HG03108 (cell line): ENCODE measurements around the gene TSPAN17.
"Not testable (repeated sequence)": the region's sequence is repeated elsewhere in the genome, so short reads cannot be mapped to it uniquely, and the experiment has no call there.

Experiments used
- ATAC-seq: cut with Tn5 transposase; IDR thresholded peaks from one replicate; pipeline ENCODE4 v1.9.1; 2021; ENCODE audit warnings: moderate library complexity; ENCODE audit not compliant: unreplicated experiment

TSPAN17 gene, protein sequence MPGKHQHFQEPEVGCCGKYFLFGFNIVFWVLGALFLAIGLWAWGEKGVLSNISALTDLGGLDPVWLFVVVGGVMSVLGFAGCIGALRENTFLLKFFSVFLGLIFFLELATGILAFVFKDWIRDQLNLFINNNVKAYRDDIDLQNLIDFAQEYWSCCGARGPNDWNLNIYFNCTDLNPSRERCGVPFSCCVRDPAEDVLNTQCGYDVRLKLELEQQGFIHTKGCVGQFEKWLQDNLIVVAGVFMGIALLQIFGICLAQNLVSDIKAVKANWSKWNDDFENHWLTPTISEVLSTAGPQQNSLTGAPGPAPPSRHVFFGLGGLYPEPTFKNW

DNA sequence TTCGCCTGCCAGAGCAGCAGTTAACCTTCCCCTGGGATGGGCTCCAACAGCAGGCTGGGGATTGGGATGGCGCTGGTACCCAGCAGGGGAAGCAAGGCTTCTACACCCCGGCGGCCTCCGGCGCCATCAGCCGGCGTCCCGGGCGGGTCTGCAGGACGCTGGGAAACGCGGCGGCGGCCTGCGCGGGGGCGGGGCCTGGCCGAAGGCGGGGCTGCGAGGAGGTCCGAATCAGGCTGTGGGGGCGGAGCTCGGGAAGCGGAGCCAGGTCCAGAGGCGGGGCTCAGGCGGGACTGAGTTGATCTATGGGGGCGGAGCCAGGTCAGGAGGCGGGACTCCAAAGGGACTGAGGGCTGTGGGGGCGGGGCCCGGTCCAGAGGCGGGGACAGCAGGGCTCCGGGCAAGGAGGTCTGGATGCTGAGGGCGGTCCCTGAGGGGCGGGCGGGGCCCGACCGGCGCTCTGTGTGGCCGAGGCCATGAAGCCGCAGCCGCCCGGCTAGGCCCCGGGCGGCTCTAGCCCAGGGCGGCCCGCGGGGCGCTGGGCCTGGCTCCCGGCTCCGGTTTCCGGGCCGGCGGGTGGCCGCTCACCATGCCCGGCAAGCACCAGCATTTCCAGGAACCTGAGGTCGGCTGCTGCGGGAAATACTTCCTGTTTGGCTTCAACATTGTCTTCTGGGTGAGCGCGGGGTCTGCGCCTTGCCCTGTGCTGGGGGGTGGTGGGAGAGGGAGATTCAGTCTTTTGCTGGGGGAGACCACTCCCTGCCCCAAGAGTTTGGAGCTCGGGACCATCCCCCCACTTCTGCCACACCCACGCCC is at the start of gene TSPAN17:
Gene TSPAN17, plus strand, starts transcription at position 455 of the 813 bp plus-strand sequence. Its CDS starts 132 bp downstream, at position 587.
- peak; percentile 95 for ATAC-seq

DNA sequence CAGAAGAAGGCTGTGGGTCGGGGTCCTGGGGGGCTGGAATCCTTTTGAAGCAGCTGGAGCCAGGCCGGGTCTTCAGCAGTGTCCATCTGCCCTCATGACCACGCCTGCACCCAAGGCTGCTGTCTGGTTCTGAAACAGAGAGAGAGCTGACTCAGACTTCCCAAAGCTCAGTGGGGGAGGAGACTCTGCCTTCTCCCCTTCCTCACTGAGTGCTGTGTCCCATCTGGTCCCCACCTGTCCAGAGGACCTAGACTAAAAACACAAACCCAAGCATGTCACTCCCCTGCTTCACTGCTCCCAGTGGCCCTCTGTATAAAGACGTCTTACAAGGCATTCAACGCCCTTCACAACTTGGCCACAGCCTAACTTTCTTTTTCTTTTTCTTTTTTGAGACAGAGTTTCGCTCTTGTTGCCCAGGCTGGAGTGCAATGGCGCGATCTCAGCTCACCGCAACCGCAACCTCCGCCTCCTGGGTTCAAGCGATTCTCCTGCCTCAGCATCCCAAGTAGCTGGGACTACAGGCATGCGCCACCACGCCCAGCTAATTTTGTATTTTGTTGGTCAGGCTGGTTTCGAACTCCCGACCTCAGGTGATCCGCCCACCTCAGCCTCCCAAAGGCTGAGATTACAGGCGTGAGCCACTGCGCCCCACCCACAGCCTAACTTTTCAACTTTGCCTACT is 47.4 kb upstream of the TSPAN17 start:
- not testable (repeated sequence) for ATAC-seq

DNA sequence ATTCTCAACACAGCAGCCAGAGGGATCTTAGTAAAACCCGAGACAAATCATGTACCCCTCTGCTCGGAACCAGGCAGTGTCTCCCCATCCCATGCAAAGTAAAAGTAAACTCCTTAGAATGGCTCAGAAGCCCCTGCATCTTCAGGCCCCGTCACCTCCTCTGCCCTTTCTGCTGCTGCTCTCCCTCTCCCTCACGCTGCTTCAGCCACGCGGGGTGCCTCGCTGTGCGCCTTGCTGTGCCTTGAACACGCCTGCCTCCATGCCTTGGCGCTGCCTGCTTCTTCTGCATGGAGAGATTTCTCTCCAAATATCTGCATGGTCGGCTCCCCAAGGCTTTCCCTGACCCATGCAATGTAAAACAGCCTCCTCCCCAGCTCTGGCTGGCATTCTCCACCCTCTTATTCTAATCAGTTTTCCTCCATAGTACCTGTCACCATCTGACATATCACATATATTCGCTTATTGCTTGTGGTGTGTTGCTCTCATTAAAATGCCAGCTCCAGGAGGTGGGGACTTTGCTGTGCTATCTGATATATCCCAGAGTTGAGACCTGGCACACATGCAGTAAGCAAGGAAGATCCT is 45.3 kb upstream of the TSPAN17 start:
- no peak for ATAC-seq

DNA sequence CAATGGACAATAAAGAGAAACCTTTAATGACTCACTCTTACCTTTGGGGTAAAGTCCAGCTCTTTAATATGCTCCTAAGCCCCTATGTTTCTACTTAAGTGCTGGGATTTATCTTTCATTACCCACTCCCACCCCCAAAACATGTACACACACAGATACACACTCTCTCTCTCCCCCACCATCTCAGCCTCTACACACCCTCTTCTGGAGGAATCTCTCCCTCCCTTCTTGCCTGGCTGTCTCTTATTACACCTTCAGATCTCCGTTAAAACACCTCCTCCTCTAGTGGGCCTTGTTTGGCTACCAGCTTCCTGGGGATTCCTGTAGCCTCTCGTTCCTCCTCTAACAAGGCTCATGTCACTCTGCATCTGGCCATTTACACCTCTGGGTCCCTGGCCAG is 44.2 kb upstream of the TSPAN17 start:
- ATAC-seq, result no peak

DNA sequence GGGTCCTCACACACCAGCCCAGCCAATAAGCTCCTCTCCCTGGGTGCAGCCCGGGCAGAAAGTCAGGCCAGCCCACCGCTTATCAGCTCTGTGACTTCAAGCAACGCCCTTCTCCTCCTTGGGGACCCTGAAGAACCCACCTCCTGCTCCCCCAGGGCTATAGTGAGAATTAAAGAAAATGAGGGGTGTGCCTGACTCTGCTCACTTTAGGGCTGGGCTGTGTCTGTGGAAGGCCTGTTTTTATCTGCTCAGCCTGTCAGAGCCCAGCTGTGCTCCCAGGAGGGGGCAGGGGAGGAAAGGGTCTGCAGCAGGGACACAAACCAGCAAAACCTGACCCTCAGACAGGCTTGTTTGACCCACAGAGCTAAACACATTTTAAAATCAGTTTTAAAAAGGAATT is 41.3 kb upstream of the TSPAN17 start:
- no peak for ATAC-seq

DNA sequence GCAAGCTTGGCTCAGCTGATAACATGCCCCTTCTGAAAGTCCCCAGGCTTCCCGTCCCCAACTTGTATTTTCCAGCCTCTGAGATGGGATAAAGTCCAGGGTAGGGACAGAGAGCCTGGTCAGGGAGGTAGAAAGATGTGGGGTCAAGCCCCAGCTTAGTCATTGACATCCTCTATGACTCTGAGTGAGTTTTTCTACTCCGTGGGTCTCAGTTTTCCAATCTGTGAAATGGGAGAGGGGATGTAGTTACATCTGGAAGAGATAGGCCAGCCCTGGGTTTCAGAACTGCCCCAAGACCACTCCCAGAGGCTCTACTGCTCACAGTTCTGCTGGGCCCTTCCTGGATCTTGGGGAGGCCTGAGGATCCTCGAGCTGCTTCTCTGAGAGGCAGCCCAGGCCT is 40.4 kb upstream of the TSPAN17 start:
- ATAC-seq, result no peak

DNA sequence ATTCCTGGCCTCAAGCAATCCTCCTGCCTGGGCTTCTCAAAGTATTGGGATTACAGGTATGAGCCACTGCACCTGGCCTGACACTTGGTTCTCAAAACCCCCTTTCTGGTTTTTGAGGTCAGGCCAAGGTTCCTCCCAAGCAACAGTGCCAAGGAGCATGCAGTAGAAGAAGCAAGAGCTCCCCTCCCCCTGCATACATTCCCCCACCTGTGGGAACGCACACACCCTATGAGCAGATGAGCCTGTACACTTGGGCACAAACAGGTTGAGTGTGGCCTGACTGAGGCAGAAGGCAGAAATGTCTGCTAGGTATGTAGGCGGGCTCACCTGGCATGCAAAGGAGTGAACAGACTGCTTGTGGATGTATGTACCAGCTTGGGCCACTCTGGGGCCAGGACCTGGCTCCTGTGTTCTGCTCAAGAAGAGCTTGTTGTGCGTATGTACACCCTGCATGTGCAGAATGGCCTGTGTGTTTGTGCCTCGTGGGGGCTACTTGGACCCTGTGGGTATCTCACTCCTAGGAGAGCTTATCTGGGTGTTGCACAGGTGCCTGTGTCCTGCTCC is 39.1 kb upstream of the TSPAN17 start:
- no peak for ATAC-seq

DNA sequence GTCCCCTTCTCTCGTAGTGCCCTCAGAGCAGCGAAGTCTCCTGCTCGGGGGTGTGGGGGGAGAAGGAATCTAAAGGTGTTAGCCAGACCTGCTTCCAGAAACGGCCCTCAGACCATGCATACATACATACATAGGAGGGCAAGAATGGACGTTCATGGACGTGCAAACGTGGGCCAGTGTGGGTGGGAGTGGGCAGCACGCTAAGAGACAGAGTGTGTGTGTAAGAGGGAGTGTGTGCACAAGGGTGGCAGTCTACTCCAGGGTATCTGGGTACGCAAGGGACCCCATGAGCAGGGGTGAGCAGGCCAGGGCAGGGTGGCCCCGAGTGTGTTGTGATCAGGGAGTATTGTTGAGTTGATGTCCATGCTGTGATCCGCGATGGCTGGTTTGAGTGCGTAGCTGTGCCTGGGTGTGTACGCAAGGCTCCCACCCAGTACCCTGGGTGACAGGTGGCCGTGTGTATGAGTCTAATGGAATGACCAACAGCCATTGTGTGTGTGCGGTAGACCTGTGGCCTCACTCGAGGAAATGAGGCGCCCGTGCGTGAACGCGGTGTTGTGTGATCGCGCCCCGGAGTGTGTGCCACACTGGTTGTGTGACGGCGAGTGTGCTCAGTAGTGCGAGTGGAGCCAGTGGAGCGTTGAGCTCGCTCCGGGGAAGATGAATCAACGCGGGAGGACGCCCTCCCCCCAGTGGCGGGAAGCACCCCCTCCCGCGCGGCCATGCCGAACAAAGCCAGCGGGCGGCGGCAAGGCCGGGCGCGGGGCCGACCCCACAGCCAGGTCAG is 38.2 kb upstream of the TSPAN17 start:
- ATAC-seq, result peak; percentile 13

DNA sequence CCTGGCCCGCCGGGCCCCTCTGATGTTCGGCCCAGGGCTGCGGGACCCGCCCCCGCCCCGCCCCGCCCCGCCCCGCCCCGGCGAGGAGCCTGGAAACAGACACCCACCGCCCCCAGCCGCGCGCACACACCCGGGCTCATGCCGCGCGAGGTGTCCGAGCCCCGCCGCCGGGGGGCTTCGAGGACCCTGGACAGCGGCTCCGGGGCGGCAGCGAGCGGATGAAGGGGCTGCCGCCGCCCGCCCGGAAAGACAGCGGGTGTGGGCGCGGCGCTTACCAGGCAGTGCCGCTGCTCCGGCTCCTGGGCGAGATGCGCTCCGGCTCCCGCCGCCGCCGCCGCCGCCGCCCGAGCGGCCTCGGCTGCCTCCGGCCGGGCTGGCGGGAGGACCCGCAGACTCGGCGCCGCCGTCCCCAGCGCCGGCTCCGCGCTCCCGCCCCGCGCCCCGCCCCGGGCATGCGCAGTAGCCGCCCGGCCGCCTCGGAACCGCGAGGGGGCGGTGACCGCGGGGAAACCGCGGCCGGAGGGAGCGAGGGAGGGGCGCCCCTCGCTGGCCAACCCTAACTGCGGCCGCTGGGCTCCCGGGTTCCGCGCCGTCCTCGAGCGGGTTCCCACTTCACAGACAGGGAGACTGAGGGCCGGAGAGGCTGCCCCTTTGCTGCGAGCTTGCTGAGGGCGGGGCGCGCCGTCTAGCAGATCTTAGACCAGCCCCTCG is 37.4 kb upstream of the TSPAN17 start, which contains the start of gene GPRIN1:
Gene GPRIN1, minus strand, starts transcription at position 433 of the 711 bp plus-strand sequence. CDS start 10,322 bp downstream, outside the sequence.
- peak; percentile 70 for ATAC-seq

DNA sequence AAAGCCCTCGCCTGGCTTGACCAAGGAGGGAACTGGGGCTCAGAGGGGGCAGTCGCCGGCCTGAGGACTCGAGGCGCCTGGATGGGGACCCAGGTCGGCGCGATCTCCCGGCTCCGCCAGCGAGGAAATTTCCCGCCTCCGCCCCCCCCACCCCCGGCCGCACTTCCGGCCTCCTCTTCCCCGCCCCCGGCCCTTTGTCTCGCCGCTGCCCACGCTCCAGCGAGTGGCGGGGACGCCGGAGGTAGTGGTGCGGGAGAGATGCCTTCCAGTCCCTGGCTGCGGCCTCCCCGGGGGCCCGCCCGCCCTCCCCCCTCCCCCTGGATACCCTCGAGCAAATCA is 36.9 kb upstream of the TSPAN17 start:
- ATAC-seq, result no peak

DNA sequence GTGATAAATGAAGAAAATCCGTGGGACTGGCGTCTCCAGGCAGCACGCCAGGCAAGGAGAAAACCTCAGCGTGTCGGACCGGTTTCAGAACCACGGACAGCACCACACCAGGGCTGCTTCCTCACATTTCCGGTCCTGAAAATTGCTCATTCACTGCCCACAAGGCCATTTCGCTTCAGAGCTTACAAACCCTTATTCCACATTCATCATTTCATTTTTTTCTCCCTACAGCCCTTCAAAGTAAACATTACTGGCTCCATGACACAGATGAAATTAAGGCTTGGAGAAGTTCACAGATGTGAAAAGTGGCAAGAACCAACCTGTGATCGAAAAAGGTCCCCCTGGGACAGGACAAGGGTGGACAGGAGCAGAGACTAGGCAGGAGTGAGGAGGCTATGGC is 35.8 kb upstream of the TSPAN17 start:
- ATAC-seq, result no peak

DNA sequence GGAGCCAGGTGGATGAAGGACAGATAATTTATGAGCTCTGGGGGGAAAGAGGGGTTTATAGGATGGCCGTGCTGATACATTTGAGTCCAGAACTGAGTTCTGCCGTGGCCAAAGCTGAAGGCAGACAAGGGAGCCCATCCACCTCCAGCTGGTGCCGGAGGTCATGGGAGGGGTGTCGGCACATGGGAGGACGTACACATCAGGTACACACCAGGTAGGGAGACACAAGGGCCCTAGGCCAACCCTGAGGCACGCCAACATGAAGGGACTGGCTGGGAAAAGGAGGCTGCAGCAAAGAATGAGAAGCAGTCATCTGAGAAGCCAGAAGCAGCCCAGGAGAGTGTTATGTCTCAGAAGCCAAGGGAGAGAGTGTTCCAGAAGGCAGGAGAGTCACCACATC is 35.3 kb upstream of the TSPAN17 start:
- no peak for ATAC-seq

DNA sequence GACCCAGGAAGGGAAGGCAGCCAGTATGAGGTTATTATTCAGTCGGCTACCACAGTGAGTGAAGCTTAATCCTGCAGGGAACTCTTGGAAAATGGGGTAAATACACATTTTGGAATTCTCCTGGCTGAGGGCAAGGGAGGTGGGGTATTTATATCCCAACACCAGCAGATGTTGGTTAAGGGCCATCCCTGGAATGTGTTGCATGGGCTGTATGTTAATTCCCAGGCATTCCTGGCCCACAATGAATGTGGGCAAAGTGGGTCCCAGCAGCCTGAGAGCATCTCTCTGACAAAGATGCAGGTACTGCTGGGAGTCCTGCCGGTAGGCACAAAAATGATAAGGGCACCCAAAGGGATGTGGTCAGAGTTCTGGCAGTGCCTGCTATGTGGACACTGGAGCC is 34.4 kb upstream of the TSPAN17 start:
- ATAC-seq, result no peak

DNA sequence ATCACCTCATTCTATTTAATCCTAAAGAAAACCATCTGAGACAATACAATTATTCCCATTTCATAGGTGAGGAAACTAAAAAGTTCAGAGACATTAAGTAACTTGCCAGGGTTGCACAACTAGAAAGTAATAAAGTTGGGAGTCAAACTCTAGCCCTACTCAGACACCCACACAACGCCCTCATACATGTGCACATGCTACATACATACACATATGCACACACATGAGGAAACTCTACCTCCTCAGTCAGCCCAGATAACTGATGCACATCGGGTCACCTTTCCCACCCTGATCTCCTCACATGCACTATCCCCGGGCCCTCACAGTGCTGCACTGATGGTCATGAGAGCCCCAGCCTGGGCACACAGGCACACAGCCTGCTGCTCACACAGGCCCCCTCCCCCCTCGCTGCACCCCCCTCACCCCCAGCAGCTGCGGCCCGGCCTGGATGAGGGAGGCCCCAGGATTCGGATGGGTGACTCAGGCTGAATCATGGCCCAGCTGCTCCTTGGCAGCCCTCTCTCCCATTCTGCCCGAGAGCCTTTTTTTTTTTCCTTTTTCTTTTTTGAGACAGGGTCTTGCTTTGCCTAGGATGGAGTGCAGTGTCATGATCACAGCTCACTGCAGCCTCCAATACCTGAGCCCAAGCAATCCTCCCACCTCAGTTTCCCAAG is 32.3 kb upstream of the TSPAN17 start:
- ATAC-seq, result no peak

DNA sequence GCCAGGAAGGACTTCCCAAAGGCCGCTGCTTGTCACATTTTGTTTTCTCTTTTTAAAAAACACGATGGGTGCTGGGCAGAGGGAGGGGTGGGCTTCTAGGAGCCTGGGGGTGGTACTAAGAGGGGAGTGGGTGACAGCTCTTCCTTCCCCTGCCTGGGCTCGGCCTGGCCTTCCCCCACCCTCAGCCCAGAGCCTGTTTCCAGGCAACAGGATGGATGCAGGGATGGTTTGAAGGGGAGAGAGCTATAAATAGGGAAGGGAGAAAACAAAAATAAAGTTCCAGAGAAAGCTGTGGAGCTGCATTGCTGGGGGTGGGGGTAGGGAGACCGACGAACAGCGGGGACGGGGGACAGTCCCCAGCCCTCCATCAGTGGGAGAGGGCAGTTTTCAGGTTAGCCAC is 30.8 kb upstream of the TSPAN17 start:
- ATAC-seq, result no peak

DNA sequence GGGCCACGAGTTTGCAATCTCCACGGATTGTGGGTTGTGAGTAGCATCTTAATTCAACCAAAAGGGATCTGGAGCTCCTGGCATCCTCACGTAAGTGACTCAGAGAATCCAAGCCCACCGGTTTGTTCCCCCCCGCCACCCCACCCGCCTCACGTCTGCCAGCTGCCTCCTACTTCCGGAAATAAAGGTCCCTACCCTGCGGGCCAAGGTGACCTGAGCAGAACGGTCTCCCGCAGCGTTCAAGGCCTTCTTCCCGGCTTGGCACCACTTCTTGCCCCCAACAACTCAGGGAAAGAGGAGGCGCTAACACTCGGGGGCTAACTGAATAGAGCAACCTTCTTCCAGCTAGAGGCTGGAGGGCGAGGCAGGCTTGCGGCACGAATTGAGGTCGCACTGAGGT is 28.5 kb upstream of the TSPAN17 start:
- ATAC-seq, result no peak

DNA sequence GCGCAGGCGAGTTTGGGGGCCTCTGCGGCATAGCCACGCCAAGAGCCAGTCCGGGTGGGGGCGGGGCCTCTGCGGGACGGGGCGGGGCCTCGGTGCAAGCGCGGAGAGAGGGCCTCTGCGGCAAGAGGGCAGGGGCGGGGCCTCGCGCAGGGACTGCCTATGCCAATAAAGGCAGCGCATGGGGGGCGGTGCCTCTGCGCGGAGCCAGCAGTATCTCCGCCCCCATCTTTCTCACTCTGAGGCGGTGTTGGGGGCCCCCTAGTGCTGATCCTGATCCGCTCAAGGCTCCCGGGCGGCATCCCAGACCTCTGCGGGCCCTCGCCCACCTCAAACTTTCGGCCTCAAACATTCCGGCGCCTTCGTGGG is 28.1 kb upstream of the TSPAN17 start:
- ATAC-seq, result peak; percentile 54

DNA sequence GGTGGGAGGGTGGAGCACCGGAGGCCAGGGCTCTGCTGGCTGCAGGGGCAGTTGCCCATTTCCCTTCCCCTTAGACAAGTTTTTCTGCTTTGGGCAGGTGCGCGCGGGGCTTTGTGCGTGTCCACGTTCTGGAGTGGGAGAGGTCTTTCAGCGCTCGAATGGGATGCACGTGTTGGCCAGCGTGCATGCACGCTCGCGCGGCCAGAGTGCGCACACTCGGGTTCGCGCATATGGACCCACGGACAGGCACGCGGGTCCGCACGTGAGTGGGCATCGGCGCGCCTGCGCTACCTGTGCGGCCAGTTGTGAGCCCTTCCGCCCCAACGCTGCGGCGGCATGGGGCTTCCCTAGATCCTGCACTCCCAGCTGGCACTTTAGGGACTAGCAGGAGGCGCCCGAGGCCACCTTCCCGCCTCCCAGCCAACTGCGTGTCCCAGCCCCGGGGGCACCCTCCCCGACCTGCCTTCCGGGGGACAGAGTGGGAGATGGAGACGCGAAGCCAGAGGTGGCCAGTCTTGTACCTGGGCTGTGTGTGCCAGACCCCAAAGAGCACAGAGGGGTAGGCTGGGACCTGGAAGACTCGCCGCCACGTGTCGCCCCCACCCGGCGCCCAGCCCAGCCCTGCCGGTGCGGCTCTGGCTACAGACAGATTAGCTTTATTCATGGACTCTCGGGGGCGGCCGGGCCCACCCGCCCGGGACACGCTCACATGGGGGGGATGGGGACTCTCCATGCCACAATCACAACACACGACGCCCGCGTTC is 27.5 kb upstream of the TSPAN17 start:
- ATAC-seq, result no peak
